Measurements from ENCODE around the gene PAPLN.

DNA sequence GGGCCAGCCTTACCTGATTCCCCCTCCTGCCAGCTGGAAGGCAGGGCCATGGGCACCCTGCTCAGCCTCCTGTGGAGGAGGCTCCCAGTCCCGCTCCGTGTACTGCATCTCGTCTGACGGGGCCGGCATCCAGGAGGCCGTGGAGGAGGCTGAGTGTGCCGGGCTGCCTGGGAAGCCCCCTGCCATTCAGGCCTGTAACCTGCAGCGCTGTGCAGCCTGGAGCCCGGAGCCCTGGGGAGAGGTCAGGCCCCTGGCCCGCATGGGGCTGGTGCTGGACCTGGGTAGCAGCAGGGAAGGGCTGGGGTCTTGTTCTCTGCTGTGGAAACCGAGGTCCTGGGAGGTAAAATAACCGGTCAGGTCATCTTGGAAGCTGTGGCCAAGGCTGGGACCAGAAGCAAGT, 16.4 kb downstream of the PAPLN start:
- TF ChIP-seq EP300 (IDR thresholded peaks at IDR 0.05; ENCODE audit: low read depth in 2 of 2, low read length in 2 of 2) = no peak
- TF ChIP-seq EP300 (CRISPR knock-in tag; IDR thresholded peaks at IDR 0.05; ENCODE audit: borderline replicate concordance) = no peak
- no peak for TF ChIP-seq ZNF274 (CRISPR knock-in tag; IDR thresholded peaks at IDR 0.05)
- TF ChIP-seq CENPX (CRISPR knock-in tag; IDR thresholded peaks at IDR 0.05) = no peak
- no peak for TF ChIP-seq ZNF296 (CRISPR knock-in tag; conservative IDR thresholded peaks at IDR 0.05)
- TF ChIP-seq, protein P1, sequence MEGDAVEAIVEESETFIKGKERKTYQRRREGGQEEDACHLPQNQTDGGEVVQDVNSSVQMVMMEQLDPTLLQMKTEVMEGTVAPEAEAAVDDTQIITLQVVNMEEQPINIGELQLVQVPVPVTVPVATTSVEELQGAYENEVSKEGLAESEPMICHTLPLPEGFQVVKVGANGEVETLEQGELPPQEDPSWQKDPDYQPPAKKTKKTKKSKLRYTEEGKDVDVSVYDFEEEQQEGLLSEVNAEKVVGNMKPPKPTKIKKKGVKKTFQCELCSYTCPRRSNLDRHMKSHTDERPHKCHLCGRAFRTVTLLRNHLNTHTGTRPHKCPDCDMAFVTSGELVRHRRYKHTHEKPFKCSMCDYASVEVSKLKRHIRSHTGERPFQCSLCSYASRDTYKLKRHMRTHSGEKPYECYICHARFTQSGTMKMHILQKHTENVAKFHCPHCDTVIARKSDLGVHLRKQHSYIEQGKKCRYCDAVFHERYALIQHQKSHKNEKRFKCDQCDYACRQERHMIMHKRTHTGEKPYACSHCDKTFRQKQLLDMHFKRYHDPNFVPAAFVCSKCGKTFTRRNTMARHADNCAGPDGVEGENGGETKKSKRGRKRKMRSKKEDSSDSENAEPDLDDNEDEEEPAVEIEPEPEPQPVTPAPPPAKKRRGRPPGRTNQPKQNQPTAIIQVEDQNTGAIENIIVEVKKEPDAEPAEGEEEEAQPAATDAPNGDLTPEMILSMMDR (CRISPR knock-in tag; IDR thresholded peaks at IDR 0.05) = no peak
- no peak for TF ChIP-seq MED1 (CRISPR knock-in tag; IDR thresholded peaks at IDR 0.05)
- TF ChIP-seq, protein P2, sequence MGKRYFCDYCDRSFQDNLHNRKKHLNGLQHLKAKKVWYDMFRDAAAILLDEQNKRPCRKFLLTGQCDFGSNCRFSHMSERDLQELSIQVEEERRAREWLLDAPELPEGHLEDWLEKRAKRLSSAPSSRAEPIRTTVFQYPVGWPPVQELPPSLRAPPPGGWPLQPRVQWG (CRISPR knock-in tag; IDR thresholded peaks at IDR 0.05; ENCODE audit: borderline replicate concordance, low read depth) = no peak
- TF ChIP-seq HCFC1 (IDR thresholded peaks at IDR 0.05; ENCODE audit: low read depth, low read length) = no peak
- TF ChIP-seq PTBP1 (IDR thresholded peaks at IDR 0.05; ENCODE audit: low read depth, low read length, poor library complexity, severe bottlenecking) = no peak
- no peak for TF ChIP-seq ZNF703 (CRISPR knock-in tag; IDR thresholded peaks at IDR 0.05; ENCODE audit: borderline replicate concordance)
- no peak for TF ChIP-seq CREB1 (IDR thresholded peaks at IDR 0.05)
- TF ChIP-seq CREB1 (CRISPR knock-in tag; IDR thresholded peaks at IDR 0.05) = no peak
